ENCODE measurements around the gene RNF31.

GRCh38 chr14:24137529-24138395 is 9.5 kb upstream of the RNF31 start:
- TF ChIP-seq CTCF (IDR thresholded peaks at IDR 0.05; ENCODE audit: insufficient read depth, low read depth, low read length) (no peak), EZH2 (IDR thresholded peaks at IDR 0.05; ENCODE audit: insufficient read depth, low read length) (no peak)
